ENCODE measurements around the gene KCNG2. TPM values are rescaled to one million over a fixed set of nuclear protein-coding genes. Genes with fewer than 3 reads are reported as not detected.

Gene KCNG2
- total and polyA plus RNA-seq, 4 donors = 0.03 to 0.23 (median 0.08) TPM; not detected in 1

DNA sequence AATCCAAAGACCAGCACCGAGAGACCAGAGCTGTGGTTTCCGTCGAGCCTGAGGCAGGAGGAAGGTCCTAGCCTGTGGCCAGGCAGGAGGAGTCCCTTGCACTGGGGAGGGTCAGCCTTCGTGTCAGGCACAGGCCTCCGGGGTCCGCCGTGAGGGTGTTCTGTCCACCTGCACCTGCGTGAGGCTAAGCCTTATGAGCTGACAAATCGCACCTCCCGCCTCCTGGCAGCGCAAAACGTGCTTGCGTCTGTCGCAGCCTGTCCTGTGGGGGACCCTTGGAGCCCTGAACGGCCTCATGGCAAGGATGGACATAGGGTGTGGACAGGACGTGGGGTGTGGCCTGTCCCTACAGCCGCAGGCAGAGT lies 73.3 kb downstream of the KCNG2 start (continued):
- TF ChIP-seq, protein P1, sequence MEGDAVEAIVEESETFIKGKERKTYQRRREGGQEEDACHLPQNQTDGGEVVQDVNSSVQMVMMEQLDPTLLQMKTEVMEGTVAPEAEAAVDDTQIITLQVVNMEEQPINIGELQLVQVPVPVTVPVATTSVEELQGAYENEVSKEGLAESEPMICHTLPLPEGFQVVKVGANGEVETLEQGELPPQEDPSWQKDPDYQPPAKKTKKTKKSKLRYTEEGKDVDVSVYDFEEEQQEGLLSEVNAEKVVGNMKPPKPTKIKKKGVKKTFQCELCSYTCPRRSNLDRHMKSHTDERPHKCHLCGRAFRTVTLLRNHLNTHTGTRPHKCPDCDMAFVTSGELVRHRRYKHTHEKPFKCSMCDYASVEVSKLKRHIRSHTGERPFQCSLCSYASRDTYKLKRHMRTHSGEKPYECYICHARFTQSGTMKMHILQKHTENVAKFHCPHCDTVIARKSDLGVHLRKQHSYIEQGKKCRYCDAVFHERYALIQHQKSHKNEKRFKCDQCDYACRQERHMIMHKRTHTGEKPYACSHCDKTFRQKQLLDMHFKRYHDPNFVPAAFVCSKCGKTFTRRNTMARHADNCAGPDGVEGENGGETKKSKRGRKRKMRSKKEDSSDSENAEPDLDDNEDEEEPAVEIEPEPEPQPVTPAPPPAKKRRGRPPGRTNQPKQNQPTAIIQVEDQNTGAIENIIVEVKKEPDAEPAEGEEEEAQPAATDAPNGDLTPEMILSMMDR (IDR thresholded peaks at IDR 0.05; ENCODE audit: low read depth, low read length, missing input control) = no peak
- TF ChIP-seq SP1 (IDR thresholded peaks at IDR 0.05) (no peak), GABPA (IDR thresholded peaks at IDR 0.05 in 1 of 2, conservative IDR thresholded peaks at IDR 0.05 in 1 of 2) (no peak), FOXA1 (IDR thresholded peaks at IDR 0.05) (no peak), JUND (IDR thresholded peaks at IDR 0.05) (no peak), HNF4G (IDR thresholded peaks at IDR 0.05) (no peak), NR2F2 (IDR thresholded peaks at IDR 0.05) (no peak), RAD21 (IDR thresholded peaks at IDR 0.05) (no peak)
- TF ChIP-seq, protein P2, sequence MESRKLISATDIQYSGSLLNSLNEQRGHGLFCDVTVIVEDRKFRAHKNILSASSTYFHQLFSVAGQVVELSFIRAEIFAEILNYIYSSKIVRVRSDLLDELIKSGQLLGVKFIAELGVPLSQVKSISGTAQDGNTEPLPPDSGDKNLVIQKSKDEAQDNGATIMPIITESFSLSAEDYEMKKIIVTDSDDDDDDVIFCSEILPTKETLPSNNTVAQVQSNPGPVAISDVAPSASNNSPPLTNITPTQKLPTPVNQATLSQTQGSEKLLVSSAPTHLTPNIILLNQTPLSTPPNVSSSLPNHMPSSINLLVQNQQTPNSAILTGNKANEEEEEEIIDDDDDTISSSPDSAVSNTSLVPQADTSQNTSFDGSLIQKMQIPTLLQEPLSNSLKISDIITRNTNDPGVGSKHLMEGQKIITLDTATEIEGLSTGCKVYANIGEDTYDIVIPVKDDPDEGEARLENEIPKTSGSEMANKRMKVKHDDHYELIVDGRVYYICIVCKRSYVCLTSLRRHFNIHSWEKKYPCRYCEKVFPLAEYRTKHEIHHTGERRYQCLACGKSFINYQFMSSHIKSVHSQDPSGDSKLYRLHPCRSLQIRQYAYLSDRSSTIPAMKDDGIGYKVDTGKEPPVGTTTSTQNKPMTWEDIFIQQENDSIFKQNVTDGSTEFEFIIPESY (IDR thresholded peaks at IDR 0.05) = no peak

DNA sequence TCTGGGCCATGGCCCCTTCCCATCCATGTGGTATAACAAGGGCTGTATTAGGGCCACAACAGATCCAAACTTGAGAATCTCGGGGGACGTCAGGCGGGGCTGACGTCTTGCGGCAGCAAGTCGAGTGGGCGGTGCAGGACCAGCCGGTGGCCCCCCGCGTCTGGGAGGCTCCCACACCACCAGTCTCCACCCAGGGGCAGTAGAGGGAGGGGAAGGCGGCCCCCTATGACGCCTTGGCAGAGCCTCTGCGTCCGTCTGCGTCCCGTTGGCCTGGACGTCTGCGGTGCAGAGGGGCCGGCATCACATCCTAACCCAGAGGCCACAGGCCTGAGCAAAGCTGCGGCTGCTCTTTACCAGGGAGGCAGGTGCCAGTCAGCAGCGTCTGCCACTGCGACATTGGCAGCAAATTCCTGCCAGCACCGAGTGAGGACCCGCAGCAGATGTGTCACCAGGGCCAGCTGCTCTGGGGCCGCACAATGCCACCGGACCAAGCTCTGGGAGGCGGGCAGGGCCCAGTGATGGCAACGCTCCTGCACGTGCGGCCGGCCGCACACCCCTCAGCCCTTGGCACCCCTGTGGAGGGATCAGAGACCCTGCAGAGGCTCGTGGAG lies 73.8 kb downstream of the KCNG2 start:
- H3K27me3 ChIP-seq (ENCODE audit: control insufficient read depth in 4 of 4, insufficient read depth in 4 of 4, low read length in 3 of 4) = no peaks in the 10 kb centered on the region
- 82% methylated on average over 33 of the region's 33 CpGs for WGBS
- no peak overlapping the region for H3K4me3 ChIP-seq (ENCODE audit: low read depth in 1 of 3, low read length in 3 of 3)
- no peak for DNase-seq (ENCODE audit: low spot score)
- H3K4me1 ChIP-seq (ENCODE audit: control insufficient read depth in 4 of 4, insufficient read depth in 4 of 4, low read length in 3 of 4) = no peaks in the 10 kb centered on the region
- H3K36me3 ChIP-seq (ENCODE audit: control insufficient read depth in 4 of 4, insufficient read depth in 3 of 4, low read depth in 1 of 4, low read length in 3 of 4) = no peaks in the 10 kb centered on the region
- no peak for TF ChIP-seq TAF1 (conservative IDR thresholded peaks at IDR 0.05)
- TF ChIP-seq JUND (IDR thresholded peaks at IDR 0.05) = no peak
- no peak for TF ChIP-seq GABPA (IDR thresholded peaks at IDR 0.05 in 1 of 2, conservative IDR thresholded peaks at IDR 0.05 in 1 of 2)
- TF ChIP-seq SP1 (IDR thresholded peaks at IDR 0.05) = no peak
- TF ChIP-seq, protein P1 (IDR thresholded peaks at IDR 0.05; ENCODE audit: low read depth, low read length, missing input control) = no peak
- no peak overlapping the region for H3K9ac ChIP-seq (ENCODE audit: low read depth in 1 of 2, low read length in 2 of 2)
- H3K27ac ChIP-seq (ENCODE audit: low read depth in 1 of 2, low read length in 2 of 2) = no peak overlapping the region
- no peaks in the 10 kb centered on the region for H3K9me3 ChIP-seq (ENCODE audit: control insufficient read depth in 4 of 4, low read length in 3 of 4)

DNA sequence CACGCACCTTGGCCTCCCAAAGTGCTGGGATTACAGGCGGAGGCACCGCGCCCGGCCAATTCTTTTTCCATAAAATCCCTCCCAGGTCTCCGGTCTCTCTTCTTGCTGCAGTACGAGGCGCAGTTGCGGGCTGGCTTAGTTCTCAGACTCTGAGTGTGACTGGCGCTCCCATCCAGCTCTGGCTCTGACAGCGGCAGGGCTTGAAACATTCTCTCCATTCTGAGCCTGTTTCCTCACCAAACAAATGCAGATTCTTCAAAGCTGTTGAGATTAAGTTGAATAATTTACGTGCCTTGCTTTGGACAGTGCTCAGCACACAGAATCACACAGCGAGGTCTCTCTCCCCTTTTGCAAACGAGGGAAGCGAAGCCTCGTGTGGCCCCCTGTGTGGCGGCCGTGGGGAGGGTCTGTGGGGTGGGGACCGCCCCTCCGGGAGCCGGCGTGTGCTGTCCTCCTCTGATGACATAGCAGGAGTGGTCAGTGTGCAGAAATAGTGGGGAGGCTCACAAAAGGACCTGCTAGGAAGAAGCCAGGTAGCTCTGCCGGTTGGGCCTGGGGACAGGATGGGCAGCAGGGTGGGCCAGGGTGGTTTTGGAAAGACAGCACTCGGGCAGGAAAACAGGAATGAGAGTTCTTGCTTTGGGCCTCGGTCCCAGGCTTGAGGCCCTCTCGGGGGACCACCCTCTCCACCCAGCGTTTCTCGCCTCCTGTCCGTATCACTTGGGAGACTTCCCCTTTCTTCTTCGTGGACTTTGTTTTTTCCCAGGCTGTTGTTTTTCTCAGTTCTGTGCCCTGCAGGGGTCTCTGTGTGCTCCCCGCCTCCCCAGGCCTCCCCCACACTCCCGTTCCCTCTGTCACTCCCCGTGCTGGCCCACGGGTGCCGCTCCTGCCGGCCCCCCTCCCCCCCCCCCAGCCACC lies 75.0 kb downstream of the KCNG2 start:
- Histone ChIP-seq H3K36me3 (ENCODE audit: control insufficient read depth in 4 of 4, insufficient read depth in 3 of 4, low read depth in 1 of 4, low read length in 3 of 4) (no peaks in the 10 kb centered on the region), H3K9me3 (ENCODE audit: control insufficient read depth in 4 of 4, low read length in 3 of 4) (no peaks in the 10 kb centered on the region), H3K4me1 (ENCODE audit: control insufficient read depth in 4 of 4, insufficient read depth in 4 of 4, low read length in 3 of 4) (no peaks in the 10 kb centered on the region), H3K27ac (ENCODE audit: low read depth in 1 of 2, low read length in 2 of 2) (no peak overlapping the region), H3K27me3 (ENCODE audit: control insufficient read depth in 4 of 4, insufficient read depth in 4 of 4, low read length in 3 of 4) (no peaks in the 10 kb centered on the region), H3K9ac (ENCODE audit: low read depth in 1 of 2, low read length in 2 of 2) (no peak overlapping the region), H3K4me3 (ENCODE audit: low read depth in 1 of 3, low read length in 3 of 3) (no peak overlapping the region)
- TF ChIP-seq GABPA (IDR thresholded peaks at IDR 0.05 in 1 of 2, conservative IDR thresholded peaks at IDR 0.05 in 1 of 2) (no peak), EGR1 (IDR thresholded peaks at IDR 0.05; ENCODE audit: low read depth in 2 of 2) (no peak), TAF1 (conservative IDR thresholded peaks at IDR 0.05) (no peak), NR2F2 (IDR thresholded peaks at IDR 0.05) (no peak), RAD21 (IDR thresholded peaks at IDR 0.05) (no peak), HNF4A (conservative IDR thresholded peaks at IDR 0.05) (no peak), JUND (IDR thresholded peaks at IDR 0.05) (no peak), SP1 (IDR thresholded peaks at IDR 0.05) (no peak), FOXA2 (IDR thresholded peaks at IDR 0.05) (no peak), YY1 (IDR thresholded peaks at IDR 0.05) (no peak)
- TF ChIP-seq, protein P2 (IDR thresholded peaks at IDR 0.05) = no peak
- TF ChIP-seq, protein P1 (IDR thresholded peaks at IDR 0.05; ENCODE audit: low read depth, low read length, missing input control) = no peak
- TF ChIP-seq, protein P3, sequence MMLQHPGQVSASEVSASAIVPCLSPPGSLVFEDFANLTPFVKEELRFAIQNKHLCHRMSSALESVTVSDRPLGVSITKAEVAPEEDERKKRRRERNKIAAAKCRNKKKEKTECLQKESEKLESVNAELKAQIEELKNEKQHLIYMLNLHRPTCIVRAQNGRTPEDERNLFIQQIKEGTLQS (IDR thresholded peaks at IDR 0.05) = no peak
- WGBS = 55% methylated on average over 36 of the region's 36 CpGs
- DNase-seq (ENCODE audit: low spot score) = no peak

Measured in liver (tissue), 9 donors.